Choroid plexus epithelial cell (primary cell): ENCODE measurements around the gene NCR1.
"Not testable (repeated sequence)": the region's sequence is repeated elsewhere in the genome, so short reads cannot be mapped to it uniquely, and the experiment has no call there.

ENCODE experiments used
- DNase-seq: peaks from one replicate; pipeline ENCODE4 v3.0.0-alpha.2; 2010; ENCODE audit warnings: low read depth
- H3K4me3 ChIP-seq: 2 replicates; pipeline ENCODE4 v1.5.1; 2011; ENCODE audit warnings: low read depth, mild to moderate bottlenecking, control low read depth, low read length, moderate library complexity
- TF ChIP-seq, protein P1 (sequence below): conservative IDR thresholded peaks from 2 replicates; pipeline ENCODE4 v1.5.1; 2011; ENCODE audit warnings: low read depth, mild to moderate bottlenecking, control low read depth, inconsistent platforms, low read length, moderate library complexity

NCR1 gene

DNA sequence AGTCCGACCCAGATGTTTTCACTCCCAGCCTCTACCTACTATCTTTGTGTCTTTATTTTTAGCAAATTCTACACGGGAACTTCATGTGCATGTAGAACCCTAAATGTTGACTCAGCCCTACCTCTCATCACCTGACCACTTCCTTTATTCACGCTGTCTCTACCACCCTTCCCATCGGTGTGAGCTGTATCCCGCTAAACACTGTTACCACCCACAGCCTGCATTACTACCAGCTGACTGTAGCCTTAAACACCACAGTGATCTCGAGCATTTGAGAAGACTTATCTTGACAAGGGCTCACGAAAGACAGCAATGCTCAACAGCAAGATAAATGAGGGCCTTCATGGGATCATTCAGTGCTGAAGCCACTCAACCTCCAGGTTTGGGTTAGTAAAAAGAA is 15.1 kb downstream of the NCR1 start:
- H3K4me3 ChIP-seq, result no peak overlapping the region
- no peak for DNase-seq
- TF ChIP-seq, protein P1, sequence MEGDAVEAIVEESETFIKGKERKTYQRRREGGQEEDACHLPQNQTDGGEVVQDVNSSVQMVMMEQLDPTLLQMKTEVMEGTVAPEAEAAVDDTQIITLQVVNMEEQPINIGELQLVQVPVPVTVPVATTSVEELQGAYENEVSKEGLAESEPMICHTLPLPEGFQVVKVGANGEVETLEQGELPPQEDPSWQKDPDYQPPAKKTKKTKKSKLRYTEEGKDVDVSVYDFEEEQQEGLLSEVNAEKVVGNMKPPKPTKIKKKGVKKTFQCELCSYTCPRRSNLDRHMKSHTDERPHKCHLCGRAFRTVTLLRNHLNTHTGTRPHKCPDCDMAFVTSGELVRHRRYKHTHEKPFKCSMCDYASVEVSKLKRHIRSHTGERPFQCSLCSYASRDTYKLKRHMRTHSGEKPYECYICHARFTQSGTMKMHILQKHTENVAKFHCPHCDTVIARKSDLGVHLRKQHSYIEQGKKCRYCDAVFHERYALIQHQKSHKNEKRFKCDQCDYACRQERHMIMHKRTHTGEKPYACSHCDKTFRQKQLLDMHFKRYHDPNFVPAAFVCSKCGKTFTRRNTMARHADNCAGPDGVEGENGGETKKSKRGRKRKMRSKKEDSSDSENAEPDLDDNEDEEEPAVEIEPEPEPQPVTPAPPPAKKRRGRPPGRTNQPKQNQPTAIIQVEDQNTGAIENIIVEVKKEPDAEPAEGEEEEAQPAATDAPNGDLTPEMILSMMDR, result no peak

DNA sequence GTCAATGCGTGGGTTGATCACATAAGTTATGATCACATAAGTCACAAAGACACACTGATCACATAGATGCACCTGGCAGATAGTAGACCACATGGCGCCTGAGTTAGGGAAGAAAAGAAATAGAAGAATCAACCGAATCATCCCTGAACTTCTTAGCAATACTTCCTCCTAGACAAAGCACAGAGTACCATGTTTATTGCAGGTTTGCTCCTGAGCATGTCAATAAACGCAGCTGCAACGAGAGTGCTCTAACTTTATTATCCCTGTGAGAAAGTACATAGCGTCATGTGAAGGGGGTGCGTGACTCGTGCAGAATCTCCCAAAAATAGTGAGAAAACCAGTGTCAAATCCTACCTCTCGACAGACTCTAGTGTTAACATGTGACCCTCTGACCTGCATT is 17.3 kb downstream of the NCR1 start:
- no peak for DNase-seq
- TF ChIP-seq, protein P1, result no peak
- no peak overlapping the region for H3K4me3 ChIP-seq

DNA sequence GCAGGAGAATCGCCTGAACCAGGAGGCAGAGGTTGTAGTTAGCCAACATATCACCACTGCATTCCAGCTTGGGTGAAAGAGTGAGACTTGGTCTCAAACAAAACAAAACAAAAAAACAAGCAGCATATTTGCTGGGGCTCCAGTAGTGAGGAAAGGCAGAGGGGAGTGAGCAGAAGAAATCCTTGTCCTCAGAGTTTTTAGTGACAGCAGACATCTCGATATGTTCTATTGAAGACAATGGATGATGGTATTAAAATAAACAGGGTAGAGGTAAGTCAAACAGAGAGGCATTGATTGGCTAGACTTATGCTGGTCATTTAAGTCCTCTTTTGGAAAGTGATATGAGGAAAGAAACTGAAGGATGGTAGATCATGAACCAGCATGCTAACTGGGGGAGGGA is 22.4 kb downstream of the NCR1 start:
- TF ChIP-seq, protein P1, result no peak
- peak; percentile 1 for DNase-seq
- H3K4me3 ChIP-seq, result no peak overlapping the region

DNA sequence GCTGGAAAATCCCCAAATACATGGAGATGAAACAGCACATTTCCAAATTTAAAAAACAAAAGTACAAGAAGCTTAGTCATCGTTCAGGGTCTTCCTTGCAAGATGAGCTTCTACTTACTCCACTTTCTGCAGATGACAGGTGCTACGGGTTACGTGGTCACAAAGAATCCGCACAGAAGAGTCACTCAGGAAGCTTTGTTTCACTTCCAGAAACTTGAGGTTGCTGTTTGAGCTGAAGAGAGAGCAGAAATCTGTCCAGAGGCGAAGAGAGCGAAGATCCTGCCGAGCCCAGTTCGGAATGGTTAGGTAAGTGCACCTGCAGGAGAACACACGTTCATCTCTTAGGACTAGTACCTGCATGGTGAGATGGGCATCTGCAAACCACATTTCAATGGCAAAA is 32.0 kb downstream of the NCR1 start:
- H3K4me3 ChIP-seq, result no peak overlapping the region
- TF ChIP-seq, protein P1, result no peak
- no peak for DNase-seq

DNA sequence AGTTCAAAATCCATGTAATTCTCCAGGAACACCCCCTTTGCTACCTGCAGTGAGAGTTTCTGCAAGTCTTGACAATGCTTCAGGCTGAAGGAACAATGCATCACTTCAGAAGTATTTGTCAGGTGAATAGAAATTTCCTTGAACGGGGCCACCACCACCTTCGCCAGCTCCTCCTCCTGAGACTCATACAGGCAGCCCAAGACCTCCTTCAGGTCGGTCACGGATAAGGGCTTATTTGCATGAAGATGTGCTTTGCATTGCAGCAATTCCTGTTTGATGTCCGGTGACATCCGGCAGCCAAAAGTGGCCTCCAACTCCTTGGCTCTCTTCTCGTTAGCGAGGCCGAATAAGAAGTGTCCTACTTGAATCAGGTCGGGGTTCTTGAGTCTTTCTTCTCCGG is 33.0 kb downstream of the NCR1 start:
- no peak for DNase-seq
- no peak overlapping the region for H3K4me3 ChIP-seq
- TF ChIP-seq, protein P1, result no peak

DNA sequence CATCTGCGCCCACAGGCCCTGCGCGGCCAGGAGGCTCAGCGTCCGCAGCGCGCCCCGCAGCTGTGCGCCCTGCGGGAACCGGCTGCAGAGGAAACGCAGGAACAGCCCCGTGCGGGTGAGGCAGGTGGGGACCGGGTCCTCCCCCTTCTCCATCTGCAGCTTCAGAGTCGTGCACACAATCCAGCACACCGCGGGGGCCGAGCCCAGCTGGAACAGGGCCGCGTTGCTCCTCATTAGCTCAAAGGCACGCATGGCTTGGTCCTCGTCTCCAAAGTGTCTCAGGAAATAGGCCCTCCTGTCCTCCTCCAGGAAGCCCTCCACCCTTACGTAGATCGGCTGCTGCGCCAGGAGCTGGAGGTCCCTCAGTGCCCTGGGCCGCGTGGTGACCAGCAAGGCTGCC is 33.6 kb downstream of the NCR1 start:
- not testable (repeated sequence) for DNase-seq, H3K4me3 ChIP-seq

DNA sequence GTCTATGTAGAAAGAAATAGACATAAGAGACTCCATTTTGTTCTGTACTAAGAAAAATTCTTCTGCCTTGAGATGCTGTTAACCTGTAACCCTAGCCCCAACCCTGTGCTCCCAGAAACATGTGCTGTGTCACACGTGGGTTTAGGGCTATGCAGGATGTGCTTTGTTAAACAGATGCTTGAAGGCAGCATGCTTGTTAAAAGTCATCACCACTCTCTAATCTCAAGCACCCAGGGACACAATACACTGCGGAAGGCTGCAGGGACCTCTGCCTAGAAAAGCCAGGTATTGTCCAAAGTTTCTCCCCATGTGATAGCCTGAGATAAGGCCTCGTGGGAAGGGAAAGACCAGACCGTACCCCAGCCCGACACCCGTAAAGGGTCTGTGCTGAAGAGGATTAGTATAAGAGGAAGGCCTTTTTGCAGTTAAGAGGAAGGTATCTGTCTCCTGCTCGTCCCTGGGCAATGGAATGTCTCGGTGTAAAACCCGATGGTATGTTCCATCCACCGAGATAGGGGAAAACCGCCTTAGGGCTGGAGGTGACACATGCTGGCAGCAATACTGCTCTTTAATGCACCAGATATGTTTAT is 37.9 kb downstream of the NCR1 start:
- H3K4me3 ChIP-seq, DNase-seq: not testable (repeated sequence)

DNA sequence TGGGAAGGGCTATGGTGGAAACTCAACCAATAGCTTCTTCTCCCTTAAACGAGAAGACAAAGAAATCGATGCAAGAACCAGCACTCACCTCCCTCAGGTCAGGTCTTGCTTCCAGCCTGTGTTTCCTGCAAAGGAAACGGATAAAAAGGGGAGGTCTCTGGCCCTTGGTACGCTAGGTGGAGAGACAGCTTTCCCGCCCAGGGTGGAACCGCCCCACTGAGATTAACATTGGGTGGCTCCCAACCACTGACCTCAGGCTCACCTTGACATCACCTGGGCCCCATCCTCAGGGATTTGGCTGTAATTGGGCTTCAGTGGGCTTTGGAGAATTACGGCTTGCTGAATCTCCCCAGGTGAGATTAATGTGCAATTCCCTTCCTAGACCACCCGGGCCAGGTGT is 41.4 kb downstream of the NCR1 start, which contains the start of gene NLRP7:
Gene NLRP7, minus strand, starts transcription at position 150 of the 400 bp plus-strand sequence.
- no peak for DNase-seq
- TF ChIP-seq, protein P1, result no peak
- H3K4me3 ChIP-seq, result no peak within 1 kb of the TSS
